ENCODE results near the gene PSMD7.
A peak's percentile ranks its signal among the peaks of the same experiment; 100 is the strongest.

Gene PSMD7

DNA sequence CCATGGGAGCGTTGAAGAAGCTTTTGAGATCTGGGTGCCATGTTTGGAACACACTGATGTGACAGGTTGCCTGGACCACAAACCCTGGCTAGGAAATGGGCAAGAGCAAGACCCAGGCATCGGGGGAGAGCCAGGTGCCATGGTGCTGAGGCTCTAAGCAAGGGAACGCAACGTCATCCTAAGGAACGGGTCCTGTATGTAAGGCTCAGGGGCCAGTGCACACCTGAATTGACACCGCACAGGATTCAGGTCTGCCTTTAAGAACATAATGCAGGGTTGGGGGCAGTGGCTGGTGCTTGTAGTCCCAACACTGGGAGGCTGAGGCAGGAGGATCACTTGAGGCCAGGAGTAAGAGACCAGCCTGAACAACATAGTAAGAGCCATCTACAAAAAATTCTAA lies 10.8 kb downstream of the PSMD7 start:
- no peak for TF ChIP-seq EZH2phosphoT487 (IDR thresholded peaks at IDR 0.05; ENCODE audit: borderline replicate concordance, low read length)
- TF ChIP-seq, protein P1, sequence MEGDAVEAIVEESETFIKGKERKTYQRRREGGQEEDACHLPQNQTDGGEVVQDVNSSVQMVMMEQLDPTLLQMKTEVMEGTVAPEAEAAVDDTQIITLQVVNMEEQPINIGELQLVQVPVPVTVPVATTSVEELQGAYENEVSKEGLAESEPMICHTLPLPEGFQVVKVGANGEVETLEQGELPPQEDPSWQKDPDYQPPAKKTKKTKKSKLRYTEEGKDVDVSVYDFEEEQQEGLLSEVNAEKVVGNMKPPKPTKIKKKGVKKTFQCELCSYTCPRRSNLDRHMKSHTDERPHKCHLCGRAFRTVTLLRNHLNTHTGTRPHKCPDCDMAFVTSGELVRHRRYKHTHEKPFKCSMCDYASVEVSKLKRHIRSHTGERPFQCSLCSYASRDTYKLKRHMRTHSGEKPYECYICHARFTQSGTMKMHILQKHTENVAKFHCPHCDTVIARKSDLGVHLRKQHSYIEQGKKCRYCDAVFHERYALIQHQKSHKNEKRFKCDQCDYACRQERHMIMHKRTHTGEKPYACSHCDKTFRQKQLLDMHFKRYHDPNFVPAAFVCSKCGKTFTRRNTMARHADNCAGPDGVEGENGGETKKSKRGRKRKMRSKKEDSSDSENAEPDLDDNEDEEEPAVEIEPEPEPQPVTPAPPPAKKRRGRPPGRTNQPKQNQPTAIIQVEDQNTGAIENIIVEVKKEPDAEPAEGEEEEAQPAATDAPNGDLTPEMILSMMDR (IDR thresholded peaks at IDR 0.05; ENCODE audit: low read depth, low read length, poor library complexity, severe bottlenecking): no peak

DNA sequence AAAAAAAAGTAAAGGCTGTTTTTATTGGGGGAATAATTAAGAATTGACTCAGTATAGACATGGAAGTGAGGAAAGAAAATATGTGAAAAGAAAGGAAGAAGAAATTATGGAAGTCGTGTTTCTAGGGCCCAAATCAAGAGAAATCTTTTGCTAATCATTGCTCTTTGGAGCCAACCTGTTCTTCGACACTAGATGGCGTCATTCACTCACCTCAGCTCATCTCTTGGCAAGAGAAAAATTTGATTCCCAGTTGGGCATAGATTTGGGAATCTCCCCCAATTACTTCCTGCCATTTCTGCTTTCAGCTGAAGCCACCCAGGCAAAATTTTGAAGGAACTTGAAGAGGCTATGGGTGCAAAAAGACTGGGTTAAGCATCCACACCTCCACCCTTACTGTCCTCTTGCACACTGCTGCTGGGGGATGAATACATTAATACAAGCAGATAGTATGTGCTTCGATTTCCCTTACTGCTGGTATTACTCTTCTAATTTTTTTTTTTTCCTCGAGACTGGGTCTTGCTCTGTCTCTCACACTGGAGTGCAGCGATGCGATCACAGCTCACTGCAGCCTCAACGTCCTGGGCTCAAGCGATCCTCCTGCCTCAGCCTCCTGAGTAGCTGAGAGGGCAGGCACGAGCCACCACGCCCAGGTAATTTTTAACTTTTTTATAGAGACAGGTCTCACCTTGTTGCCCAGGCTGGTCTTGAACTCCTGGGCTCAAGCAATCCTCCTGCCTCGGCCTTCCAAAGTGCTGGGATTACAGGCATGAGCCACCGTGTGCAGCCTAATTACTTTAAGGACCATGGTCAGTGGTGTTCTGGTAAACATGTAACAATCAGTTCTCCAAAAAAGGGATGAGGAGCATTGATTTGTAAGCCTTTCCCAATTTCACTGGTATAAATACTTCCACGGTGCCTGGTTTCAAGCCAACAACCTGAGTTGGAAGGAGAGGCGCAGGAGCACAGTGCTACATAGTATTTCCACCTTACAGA lies 13.5 kb downstream of the PSMD7 start:
- no peaks in the 10 kb centered on the region for H3K9me3 ChIP-seq (ENCODE audit: control insufficient read depth, insufficient read depth, low read length)
- no peak for TF ChIP-seq EZH2phosphoT487 (IDR thresholded peaks at IDR 0.05; ENCODE audit: borderline replicate concordance, low read length)
- TF ChIP-seq, protein P1 (IDR thresholded peaks at IDR 0.05; ENCODE audit: low read depth, low read length, poor library complexity, severe bottlenecking): peak; percentile 86
- H3K27me3 ChIP-seq (ENCODE audit: control insufficient read depth, low read length): no peaks in the 10 kb centered on the region
- no peak overlapping the region for H3K4me3 ChIP-seq (ENCODE audit: low read length)
- no peak overlapping the region for H3K4me2 ChIP-seq (ENCODE audit: low read length)
- H3K79me2 ChIP-seq (ENCODE audit: control insufficient read depth, low read length): no peaks in the 10 kb centered on the region
- peaks cover 23% of the 10 kb centered on the region for H3F3A ChIP-seq (ENCODE audit: control insufficient read depth, insufficient read depth)
- no peaks in the 10 kb centered on the region for H4K20me1 ChIP-seq (ENCODE audit: control insufficient read depth, insufficient read depth, low read depth, low read length)
- H3K9me2 ChIP-seq (replicated peaks; ENCODE audit: control insufficient read depth, low read length): no peaks in the 10 kb centered on the region
- peaks cover 20% of the 10 kb centered on the region for H3K36me3 ChIP-seq (ENCODE audit: control insufficient read depth, low read length)
- H3K27ac ChIP-seq (ENCODE audit: low read depth, low read length): no peak overlapping the region
- no peaks in the 10 kb centered on the region for H3K4me1 ChIP-seq (ENCODE audit: control insufficient read depth, low read length)

More for the DNA sequence above, 10.8 kb downstream of the PSMD7 start:
- Histone ChIP-seq H3K27me3 (ENCODE audit: control insufficient read depth, low read length) (no peaks in the 10 kb centered on the region), H4K20me1 (ENCODE audit: control insufficient read depth, insufficient read depth, low read depth, low read length) (no peaks in the 10 kb centered on the region), H3K36me3 (ENCODE audit: control insufficient read depth, low read length) (peaks cover 47% of the 10 kb centered on the region), H3K27ac (ENCODE audit: low read depth, low read length) (no peak overlapping the region), H3K4me3 (ENCODE audit: low read length) (no peak overlapping the region), H3K4me2 (ENCODE audit: low read length) (no peak overlapping the region), H3K9me3 (ENCODE audit: control insufficient read depth, insufficient read depth, low read length) (no peaks in the 10 kb centered on the region), H3K79me2 (ENCODE audit: control insufficient read depth, low read length) (no peaks in the 10 kb centered on the region), H3K9me2 (replicated peaks; ENCODE audit: control insufficient read depth, low read length) (no peaks in the 10 kb centered on the region), H3F3A (ENCODE audit: control insufficient read depth, insufficient read depth) (peaks cover 34% of the 10 kb centered on the region), H3K4me1 (ENCODE audit: control insufficient read depth, low read length) (no peaks in the 10 kb centered on the region)

DNA sequence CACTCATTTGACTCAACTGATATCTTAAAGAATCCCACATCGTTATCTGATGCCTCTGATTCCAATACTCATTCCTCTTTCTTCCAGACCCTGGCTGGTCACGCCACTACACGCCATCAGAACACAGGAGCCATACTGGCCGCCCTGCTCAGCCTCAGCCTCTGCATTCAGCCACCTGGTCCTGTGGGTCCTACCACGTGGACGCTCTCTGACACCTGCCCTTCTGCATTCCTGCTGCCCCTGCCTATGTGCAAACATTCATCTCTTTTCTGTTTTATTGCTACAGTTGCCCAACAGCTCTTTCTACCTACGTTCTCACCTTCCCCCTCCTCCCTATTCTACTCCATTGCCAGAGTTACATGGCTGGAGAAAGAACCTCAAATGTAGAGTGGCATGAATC lies 18.4 kb downstream of the PSMD7 start:
- H3K4me2 ChIP-seq (ENCODE audit: low read length): no peak overlapping the region
- H3K4me1 ChIP-seq (ENCODE audit: control insufficient read depth, low read length): no peaks in the 10 kb centered on the region
- no peaks in the 10 kb centered on the region for H3K27me3 ChIP-seq (ENCODE audit: control insufficient read depth, low read length)
- H3K27ac ChIP-seq (ENCODE audit: low read depth, low read length): no peak overlapping the region
- H3K9me2 ChIP-seq (replicated peaks; ENCODE audit: control insufficient read depth, low read length): no peaks in the 10 kb centered on the region
- H3F3A ChIP-seq (ENCODE audit: control insufficient read depth, insufficient read depth): no peaks in the 10 kb centered on the region
- TF ChIP-seq, protein P1 (IDR thresholded peaks at IDR 0.05; ENCODE audit: low read depth, low read length, poor library complexity, severe bottlenecking): no peak
- no peak for TF ChIP-seq EZH2phosphoT487 (IDR thresholded peaks at IDR 0.05; ENCODE audit: borderline replicate concordance, low read length)
- no peaks in the 10 kb centered on the region for H3K36me3 ChIP-seq (ENCODE audit: control insufficient read depth, low read length)
- peaks cover 4% of the 10 kb centered on the region; the same call in 1 of the 2 replicates for H4K20me1 ChIP-seq (ENCODE audit: control insufficient read depth, insufficient read depth, low read depth, low read length)
- no peaks in the 10 kb centered on the region for H3K79me2 ChIP-seq (ENCODE audit: control insufficient read depth, low read length)
- no peaks in the 10 kb centered on the region for H3K9me3 ChIP-seq (ENCODE audit: control insufficient read depth, insufficient read depth, low read length)
- H3K4me3 ChIP-seq (ENCODE audit: low read length): no peak overlapping the region

Data from DOHH2 (cell line).